Measurements from ENCODE around the gene OASL.

Gene OASL

DNA sequence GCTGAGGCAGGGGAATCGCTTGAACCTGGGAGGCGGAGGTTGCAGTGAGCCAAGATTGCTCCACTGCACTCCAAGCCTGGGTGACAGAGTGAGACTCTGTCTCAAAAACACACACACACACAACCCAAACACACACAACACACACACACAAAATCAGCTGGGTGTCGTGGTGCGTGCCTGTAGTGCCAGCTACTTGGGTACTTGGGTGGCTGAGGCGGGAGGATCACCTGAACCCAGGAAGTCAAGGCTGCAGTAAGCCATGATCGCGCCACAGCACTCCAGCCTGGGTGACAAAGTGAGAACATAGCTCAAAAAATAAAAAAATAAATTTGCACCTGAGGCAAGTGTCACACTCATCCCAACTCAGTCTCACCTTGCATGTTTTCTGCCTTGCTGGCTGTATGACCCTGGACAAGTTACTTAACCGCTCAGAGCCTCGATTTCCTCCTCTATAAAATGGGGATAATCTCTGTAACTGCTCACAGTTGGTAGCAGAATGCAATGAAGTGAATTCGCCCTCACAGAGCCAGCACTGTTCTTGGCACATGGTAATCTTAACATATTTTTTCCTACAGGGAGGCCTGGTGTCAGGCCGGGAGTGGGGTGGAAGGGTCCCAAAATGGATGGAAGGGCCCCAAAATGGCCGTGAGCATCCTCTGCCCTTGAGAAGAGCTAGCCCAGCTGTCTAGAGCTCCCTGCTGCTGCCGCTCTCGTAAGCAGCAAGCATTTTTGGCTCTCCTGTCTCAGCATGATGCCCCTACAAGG is 61.3 kb downstream of the OASL start:
- no peak for DNase-seq (ENCODE audit: low read depth)
- TF ChIP-seq, protein P1, sequence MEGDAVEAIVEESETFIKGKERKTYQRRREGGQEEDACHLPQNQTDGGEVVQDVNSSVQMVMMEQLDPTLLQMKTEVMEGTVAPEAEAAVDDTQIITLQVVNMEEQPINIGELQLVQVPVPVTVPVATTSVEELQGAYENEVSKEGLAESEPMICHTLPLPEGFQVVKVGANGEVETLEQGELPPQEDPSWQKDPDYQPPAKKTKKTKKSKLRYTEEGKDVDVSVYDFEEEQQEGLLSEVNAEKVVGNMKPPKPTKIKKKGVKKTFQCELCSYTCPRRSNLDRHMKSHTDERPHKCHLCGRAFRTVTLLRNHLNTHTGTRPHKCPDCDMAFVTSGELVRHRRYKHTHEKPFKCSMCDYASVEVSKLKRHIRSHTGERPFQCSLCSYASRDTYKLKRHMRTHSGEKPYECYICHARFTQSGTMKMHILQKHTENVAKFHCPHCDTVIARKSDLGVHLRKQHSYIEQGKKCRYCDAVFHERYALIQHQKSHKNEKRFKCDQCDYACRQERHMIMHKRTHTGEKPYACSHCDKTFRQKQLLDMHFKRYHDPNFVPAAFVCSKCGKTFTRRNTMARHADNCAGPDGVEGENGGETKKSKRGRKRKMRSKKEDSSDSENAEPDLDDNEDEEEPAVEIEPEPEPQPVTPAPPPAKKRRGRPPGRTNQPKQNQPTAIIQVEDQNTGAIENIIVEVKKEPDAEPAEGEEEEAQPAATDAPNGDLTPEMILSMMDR (IDR thresholded peaks at IDR 0.05; ENCODE audit: low read length, missing control alignments): no peak
- no peak overlapping the region for H3K4me3 ChIP-seq (replicated peaks; ENCODE audit: low read depth, low read length)

DNA sequence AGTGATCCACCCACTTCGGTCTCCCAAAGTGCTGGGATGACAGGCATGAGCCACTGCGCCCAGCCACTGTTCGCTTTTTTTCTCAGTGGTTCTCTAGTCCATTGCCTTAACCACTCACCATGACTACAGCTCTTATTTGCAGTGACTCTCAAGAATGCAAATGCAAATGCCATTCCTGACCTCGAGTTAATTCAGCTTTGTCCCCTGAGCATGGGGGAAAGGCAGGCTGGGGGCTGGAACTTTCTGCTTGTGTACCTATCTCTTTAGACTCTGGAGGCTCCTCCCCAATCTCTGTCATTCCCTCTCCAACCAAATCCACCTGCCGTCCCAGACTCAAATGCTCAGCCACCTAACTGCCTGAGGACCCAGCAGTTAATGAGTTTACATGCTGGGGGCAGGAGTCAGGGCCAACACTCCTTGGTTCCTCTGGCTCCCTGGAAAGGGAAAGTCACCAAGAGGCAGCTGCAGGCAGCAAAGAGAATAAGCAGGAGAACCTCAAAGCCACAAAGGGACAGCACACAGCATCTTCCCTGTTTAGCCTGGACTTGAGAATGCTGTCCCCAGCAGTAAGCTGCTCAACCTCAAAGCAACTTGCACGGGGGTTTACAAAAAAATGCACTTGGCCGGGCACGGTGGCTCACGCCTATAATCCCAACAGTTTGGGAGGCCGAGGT is 66.0 kb downstream of the OASL start:
- TF ChIP-seq, protein P1 (IDR thresholded peaks at IDR 0.05; ENCODE audit: low read length, missing control alignments): no peak
- no peak overlapping the region for H3K4me3 ChIP-seq (replicated peaks; ENCODE audit: low read depth, low read length)
- DNase-seq (ENCODE audit: low read depth): no peak

DNA sequence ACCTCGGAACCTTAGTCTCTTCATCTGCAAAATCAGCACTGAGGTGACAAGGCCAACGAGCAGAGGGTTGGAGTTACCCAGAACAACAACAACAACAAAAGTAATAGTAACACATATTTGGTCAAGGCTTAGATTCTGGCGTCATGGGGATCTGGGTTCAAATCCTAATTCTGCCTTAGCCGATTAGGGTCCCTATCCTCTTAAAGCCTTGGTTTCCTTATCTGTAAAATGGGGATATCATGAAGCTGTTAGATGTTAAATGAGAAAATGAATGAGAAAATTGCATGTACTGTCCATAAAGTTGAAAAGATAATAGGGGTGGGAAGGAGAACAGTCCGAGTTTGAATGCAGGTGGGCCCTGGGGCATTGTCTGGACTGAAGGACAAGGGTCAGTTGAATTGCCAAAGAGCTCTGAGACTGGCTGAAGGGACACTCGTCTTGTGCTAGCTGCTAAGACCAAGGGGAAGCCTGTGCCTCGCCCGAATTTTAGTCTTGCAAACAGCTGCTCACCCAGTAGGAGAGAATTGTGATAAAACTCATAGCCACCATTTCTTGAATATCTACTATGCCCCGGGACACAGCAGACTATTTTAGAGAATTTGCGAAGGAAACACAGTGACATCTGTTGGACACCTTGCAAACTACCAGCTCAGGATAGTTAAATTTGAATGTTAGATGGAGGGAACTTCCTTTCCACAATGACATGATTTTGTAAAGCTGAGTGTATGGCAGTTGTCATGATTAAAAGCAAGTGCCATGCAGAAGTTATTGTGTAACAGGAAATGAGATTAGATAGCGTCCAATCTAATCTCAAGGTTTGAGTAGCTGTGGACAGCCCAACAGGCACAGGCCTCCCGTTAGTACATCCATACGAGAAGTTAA is 67.5 kb downstream of the OASL start:
- TF ChIP-seq, protein P1 (IDR thresholded peaks at IDR 0.05; ENCODE audit: low read length, missing control alignments): peak; percentile 82
- H3K4me3 ChIP-seq (replicated peaks; ENCODE audit: low read depth, low read length): no peak overlapping the region
- peak; percentile 79 for DNase-seq (ENCODE audit: low read depth)

DNA sequence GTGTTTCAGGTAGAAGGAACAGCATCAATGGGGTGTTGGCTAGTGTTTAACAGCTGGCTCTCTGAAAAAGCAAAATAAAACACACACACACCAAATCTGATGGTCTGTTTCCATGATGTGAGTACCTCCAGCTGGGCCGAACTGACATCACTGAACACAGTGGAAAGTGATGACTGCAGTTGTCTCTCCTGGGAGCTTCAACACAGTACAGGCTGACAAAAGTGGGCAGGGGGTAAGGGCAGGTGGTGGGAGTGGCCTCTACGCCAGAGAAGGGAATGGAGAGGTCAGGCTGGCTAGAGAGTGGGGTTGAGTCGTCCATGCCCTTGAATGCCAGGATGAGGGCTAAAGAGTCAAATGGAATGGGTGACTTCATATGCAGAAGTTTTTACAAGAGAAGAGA is 68.7 kb downstream of the OASL start:
- TF ChIP-seq, protein P1 (IDR thresholded peaks at IDR 0.05; ENCODE audit: low read length, missing control alignments): no peak
- H3K4me3 ChIP-seq (replicated peaks; ENCODE audit: low read depth, low read length): no peak overlapping the region
- DNase-seq (ENCODE audit: low read depth): no peak

Measured in fibroblast of pulmonary artery (primary cell).